SK-N-SH treated with all-trans-retinoic acid at 6 μM for 48 hours (cell line): ENCODE results near the gene C6orf132.

ENCODE experiments used
- ATAC-seq: fragments of 200-7000 bp; cut with Tn5 transposase; 3 replicates; pipeline ENCODE4 v1.9.1; 2020; ENCODE audit warnings: mild to moderate bottlenecking, moderate library complexity
- BACH2 ChIP-seq: fragments of 250-450 bp; sonication (Bioruptor Pico); IDR thresholded peaks from 2 replicates; pipeline ENCODE4 v1.9.0; 2021; ENCODE audit warnings: mild to moderate bottlenecking, borderline replicate concordance
- CSDC2 ChIP-seq: fragments of 250-450 bp; sonication (Bioruptor Pico); IDR thresholded peaks from 2 replicates; pipeline ENCODE4 v1.5.0; 2020; ENCODE audit warnings: mild to moderate bottlenecking, moderate library complexity
- OSR1 ChIP-seq: fragments of 250-450 bp; sonication (Bioruptor Pico); IDR thresholded peaks from 2 replicates; pipeline ENCODE4 v1.8.0; 2022; ENCODE audit warnings: moderate library complexity, mild to moderate bottlenecking, inconsistent platforms
- POU6F1 ChIP-seq: fragments of 250-450 bp; sonication (Bioruptor Pico); IDR thresholded peaks from 2 replicates; pipeline ENCODE4 v1.8.0; 2021; ENCODE audit warnings: low read depth, mild to moderate bottlenecking, moderate library complexity, borderline replicate concordance
- PPARA ChIP-seq: fragments of 250-450 bp; sonication (Bioruptor Pico); IDR thresholded peaks from 2 replicates; pipeline ENCODE4 v1.5.0; 2020; ENCODE audit warnings: mild to moderate bottlenecking, borderline replicate concordance
- SNAI2 ChIP-seq: fragments of 250-450 bp; sonication (Bioruptor Pico); IDR thresholded peaks from 2 replicates; pipeline ENCODE4 v1.5.0; 2020; ENCODE audit warnings: mild to moderate bottlenecking, moderate library complexity
- TOX ChIP-seq: fragments of 250-450 bp; sonication (Bioruptor Pico); IDR thresholded peaks from 2 replicates; pipeline ENCODE4 v1.8.0; 2021; ENCODE audit warnings: mild to moderate bottlenecking, moderate library complexity, borderline replicate concordance
- ZFP30 ChIP-seq: fragments of 450-650 bp; formaldehyde crosslinking; IDR thresholded peaks from 2 replicates; pipeline ENCODE4 v1.5.0; 2022; ENCODE audit warnings: mild to moderate bottlenecking, moderate library complexity
- ZNF565 ChIP-seq: fragments of 450-650 bp; formaldehyde crosslinking; conservative IDR thresholded peaks from 2 replicates; pipeline ENCODE4 v1.5.0; 2020; ENCODE audit warnings: low read depth, mild to moderate bottlenecking, moderate library complexity
- ZNF8 ChIP-seq: fragments of 450-650 bp; formaldehyde crosslinking; IDR thresholded peaks from 2 replicates; pipeline ENCODE4 v1.5.0; 2020; ENCODE audit warnings: mild to moderate bottlenecking, moderate library complexity
- TF ChIP-seq, protein P1 (sequence below): fragments of 250-450 bp; sonication (Bioruptor Pico); IDR thresholded peaks from 2 replicates; pipeline ENCODE4 v1.5.0; 2020; ENCODE audit warnings: mild to moderate bottlenecking, moderate library complexity
- TF ChIP-seq, protein P2 (sequence below): fragments of 250-450 bp; sonication (Bioruptor Pico); IDR thresholded peaks from 2 replicates; pipeline ENCODE4 v1.5.1; 2021; ENCODE audit warnings: mild to moderate bottlenecking, moderate library complexity
- TF ChIP-seq, protein P3 (sequence below): fragments of 250-450 bp; sonication (Bioruptor Pico); IDR thresholded peaks from 2 replicates; pipeline ENCODE4 v1.5.1; 2020; ENCODE audit warnings: low read depth, mild to moderate bottlenecking, moderate library complexity

C6orf132 gene

DNA sequence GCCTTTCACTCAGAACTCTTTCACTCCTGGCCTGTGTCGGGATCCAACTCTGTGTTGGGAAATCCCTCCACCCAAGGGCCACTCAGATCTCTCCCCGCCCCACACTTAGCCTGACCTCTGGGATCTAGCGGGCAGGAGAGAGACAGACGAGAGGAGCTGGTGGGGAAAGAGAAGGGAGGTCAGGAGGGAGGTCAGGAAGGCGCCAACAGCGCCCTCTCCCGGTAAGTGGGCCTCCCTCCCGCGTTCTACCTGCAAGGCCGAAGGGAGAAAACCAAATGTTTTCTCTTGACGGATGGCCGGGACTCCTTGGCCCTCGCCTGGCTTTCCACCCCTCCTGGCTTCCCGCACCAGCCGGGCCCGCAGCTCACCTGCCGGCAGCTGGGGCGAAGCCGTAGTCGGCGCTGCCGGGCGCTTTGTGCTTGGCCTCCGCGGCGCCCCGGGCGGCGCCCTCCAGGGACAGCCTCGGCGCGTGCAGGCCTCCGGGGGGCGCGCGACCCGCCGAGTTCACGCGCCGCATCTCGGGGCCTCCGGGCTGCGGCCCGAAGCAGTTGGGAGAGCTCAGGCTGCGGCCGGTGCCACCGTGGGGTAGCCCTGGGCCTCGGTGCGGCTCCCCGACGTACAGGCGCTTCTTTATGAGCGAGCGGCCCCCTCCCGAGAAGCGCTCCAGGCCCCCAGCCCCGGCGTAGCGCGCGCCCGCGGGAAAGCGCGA, 38.2 kb downstream of the C6orf132 start:
- ATAC-seq, result no peak
- TF ChIP-seq OSR1 (CRISPR knock-in tag), result no peak
- TF ChIP-seq, all 23 proteins: peak for 0

- no peak for TF ChIP-seq ZNF565 (CRISPR knock-in tag)
- TF ChIP-seq, protein P1, sequence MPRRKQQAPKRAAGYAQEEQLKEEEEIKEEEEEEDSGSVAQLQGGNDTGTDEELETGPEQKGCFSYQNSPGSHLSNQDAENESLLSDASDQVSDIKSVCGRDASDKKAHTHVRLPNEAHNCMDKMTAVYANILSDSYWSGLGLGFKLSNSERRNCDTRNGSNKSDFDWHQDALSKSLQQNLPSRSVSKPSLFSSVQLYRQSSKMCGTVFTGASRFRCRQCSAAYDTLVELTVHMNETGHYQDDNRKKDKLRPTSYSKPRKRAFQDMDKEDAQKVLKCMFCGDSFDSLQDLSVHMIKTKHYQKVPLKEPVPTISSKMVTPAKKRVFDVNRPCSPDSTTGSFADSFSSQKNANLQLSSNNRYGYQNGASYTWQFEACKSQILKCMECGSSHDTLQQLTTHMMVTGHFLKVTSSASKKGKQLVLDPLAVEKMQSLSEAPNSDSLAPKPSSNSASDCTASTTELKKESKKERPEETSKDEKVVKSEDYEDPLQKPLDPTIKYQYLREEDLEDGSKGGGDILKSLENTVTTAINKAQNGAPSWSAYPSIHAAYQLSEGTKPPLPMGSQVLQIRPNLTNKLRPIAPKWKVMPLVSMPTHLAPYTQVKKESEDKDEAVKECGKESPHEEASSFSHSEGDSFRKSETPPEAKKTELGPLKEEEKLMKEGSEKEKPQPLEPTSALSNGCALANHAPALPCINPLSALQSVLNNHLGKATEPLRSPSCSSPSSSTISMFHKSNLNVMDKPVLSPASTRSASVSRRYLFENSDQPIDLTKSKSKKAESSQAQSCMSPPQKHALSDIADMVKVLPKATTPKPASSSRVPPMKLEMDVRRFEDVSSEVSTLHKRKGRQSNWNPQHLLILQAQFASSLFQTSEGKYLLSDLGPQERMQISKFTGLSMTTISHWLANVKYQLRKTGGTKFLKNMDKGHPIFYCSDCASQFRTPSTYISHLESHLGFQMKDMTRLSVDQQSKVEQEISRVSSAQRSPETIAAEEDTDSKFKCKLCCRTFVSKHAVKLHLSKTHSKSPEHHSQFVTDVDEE (CRISPR knock-in tag), result no peak
- TF ChIP-seq, all 23 proteins: peak for 0
- ATAC-seq, result no peak
Measured at GRCh38 chr6:42103753-42104094, 38.7 kb downstream of the C6orf132 start.

DNA sequence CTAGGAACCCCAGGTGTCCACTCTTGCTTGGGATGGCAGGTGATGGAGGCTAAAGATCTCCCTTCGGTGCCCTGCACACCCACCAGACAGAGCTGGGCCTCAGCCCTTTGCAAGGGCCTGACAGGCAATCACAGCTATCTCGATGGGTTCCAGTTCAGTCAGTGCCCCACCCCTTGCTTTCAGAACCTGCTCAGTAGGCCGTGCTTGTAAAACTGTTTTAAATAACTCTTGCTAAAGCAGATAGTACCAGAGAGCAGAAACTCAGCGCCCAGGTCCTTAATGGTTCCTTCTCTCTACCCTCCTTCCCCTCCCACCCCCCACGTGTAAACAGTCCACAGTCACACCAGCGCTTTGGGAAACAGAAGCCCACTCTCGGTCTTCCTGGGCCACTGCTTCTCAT, 39.2 kb downstream of the C6orf132 start:
- ATAC-seq, result no peak
- TF ChIP-seq CSDC2 (CRISPR knock-in tag) (no peak), ZNF8 (CRISPR knock-in tag) (no peak), ZFP30 (no peak), OSR1 (CRISPR knock-in tag) (no peak)
- TF ChIP-seq, protein P2, sequence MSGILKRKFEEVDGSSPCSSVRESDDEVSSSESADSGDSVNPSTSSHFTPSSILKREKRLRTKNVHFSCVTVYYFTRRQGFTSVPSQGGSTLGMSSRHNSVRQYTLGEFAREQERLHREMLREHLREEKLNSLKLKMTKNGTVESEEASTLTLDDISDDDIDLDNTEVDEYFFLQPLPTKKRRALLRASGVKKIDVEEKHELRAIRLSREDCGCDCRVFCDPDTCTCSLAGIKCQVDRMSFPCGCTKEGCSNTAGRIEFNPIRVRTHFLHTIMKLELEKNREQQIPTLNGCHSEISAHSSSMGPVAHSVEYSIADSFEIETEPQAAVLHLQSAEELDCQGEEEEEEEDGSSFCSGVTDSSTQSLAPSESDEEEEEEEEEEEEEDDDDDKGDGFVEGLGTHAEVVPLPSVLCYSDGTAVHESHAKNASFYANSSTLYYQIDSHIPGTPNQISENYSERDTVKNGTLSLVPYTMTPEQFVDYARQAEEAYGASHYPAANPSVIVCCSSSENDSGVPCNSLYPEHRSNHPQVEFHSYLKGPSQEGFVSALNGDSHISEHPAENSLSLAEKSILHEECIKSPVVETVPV (CRISPR knock-in tag), result no peak

DNA sequence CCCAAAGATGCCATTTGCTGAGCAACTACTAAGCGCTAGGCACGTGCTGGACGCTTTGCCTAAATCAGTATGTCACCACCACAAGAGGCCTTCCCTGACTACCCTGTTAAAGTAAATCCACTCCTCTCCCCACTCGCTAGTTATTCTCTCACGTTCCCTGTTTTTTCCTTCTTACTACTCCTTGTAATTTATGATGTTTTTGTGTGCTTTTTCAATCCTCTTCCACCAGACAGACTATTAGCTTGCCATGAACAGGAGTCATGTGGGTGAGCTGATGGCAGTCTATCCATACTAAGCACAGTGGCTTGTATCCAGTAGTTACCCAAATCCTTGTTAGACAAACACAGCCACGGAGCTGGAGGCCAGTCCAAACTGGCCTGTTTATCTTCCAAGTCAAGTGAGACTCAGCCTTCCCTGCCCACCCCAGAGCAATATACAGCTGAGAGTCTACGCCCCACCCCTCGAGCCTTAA, 41.2 kb downstream of the C6orf132 start:
- TF ChIP-seq POU6F1 (CRISPR knock-in tag) (no peak), OSR1 (CRISPR knock-in tag) (no peak)
- TF ChIP-seq, protein P3, sequence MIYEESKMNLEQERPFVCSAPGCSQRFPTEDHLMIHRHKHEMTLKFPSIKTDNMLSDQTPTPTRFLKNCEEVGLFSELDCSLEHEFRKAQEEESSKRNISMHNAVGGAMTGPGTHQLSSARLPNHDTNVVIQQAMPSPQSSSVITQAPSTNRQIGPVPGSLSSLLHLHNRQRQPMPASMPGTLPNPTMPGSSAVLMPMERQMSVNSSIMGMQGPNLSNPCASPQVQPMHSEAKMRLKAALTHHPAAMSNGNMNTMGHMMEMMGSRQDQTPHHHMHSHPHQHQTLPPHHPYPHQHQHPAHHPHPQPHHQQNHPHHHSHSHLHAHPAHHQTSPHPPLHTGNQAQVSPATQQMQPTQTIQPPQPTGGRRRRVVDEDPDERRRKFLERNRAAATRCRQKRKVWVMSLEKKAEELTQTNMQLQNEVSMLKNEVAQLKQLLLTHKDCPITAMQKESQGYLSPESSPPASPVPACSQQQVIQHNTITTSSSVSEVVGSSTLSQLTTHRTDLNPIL (CRISPR knock-in tag), result no peak
- no peak for ATAC-seq

DNA sequence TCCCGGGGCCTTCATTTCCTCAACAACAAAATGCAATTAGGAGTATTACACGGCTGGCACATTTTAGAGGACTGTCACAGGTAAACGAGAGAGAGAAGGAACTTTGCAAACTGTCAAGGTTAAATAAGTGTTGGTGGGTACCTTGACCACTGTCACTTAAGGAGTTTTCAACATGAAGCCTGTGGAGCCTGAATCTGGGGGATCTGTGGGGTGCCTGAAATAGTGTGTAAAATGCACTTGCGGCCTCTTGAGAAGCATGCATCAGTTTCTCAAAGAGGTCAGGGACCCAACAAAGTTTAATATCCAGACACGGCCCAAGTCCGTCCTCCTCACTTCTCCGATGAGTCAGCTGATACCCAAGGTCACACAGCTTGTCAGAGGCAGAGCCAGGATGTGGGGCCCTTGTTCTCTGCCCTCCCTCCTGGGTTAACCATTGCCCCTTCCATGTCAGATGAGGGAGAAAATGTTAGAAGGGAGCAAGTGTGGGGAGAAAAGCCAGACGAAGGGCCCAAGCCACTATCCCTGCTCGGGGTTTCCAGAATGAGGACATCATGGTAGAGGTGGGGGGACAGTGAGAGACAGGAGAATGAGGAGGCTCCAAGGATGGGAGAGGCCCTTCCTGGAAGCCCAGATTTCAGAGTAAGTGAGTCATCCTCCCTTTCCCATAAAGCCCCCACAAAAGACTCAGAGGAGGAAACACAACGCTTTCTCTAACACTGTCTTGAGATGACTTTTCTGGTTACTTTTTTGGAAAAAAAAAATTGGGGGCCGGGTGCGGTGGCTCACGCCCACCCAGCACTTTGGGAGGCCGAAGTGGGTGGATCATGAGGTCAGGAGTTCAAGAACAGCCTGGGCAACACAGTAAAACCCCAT, 42.2 kb downstream of the C6orf132 start:
- TF ChIP-seq TOX (CRISPR knock-in tag) (no peak), PPARA (CRISPR knock-in tag) (no peak)
- peak; percentile 34; the same call in 2 of the 3 replicates for ATAC-seq

DNA sequence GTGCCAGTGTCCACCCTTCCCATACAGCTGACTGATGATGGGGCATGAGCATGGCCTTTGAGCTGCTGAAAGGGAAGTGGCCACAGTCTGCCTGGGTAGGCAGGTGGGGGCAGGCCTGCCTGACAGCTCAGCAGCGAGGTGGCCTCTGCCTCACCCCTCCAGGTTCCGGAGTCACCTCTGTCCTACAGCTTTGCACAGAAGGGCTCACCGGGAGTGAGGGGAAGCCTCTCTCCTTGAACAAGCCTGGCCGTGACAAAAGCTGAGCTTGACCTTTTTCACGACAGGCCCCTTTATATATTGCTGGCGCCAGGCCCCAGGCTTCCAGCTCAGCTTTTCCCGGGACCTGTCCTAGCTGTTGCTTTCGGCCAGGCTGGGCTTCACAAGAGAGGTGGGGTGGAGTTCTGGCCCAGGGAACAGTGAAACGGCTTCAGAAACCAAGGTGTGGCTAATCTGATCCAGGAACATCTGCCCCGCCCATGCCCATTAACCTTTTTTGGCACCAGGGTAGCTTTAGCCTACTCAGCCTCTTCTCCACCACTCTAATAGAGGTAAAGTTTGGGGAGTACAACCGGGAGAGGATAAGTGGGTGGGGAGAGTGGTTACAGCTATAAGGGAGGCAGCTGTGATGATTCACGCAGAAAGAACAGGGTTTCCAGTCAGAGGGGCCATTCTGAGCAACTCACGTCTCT, 42.9 kb downstream of the C6orf132 start:
- no peak for TF ChIP-seq SNAI2 (CRISPR knock-in tag)
- TF ChIP-seq OSR1 (CRISPR knock-in tag), result no peak
- no peak for TF ChIP-seq ZFP30
- TF ChIP-seq, protein P2 (CRISPR knock-in tag), result no peak
- no peak for TF ChIP-seq PPARA (CRISPR knock-in tag)
- no peak for TF ChIP-seq BACH2 (CRISPR knock-in tag)
- peak; percentile 45; the same call in 2 of the 3 replicates for ATAC-seq
